HG02970 (cell line): ENCODE measurements around the gene NAB2.

Source experiments
- ATAC-seq: cut with Tn5 transposase; IDR thresholded peaks from one replicate; pipeline ENCODE4 v1.9.1; 2021; ENCODE audit warnings: mild to moderate bottlenecking, moderate library complexity, moderate number of reproducible peaks; ENCODE audit not compliant: unreplicated experiment, low FRiP score

NAB2 gene

GRCh38 chr12:57092876-57093414 is 4.0 kb downstream of the NAB2 start:
- ATAC-seq, result no peak

GRCh38 chr12:57093415-57094207 is 4.7 kb downstream of the NAB2 start:
- ATAC-seq, result no peak

- ATAC-seq, result no peak
These were observed 5.6 kb downstream of the NAB2 start for GRCh38 chr12:57094208-57095160.

- ATAC-seq, result no peak
These were observed 6.5 kb downstream of the NAB2 start for GRCh38 chr12:57095440-57095839.

GRCh38 chr12:57096099-57096572 is 7.2 kb downstream of the NAB2 start:
- ATAC-seq, result no peak

GRCh38 chr12:57096748-57097553 is 8.0 kb downstream of the NAB2 start:
- ATAC-seq, result no peak

- ATAC-seq, result no peak
These were observed 8.6 kb downstream of the NAB2 start for GRCh38 chr12:57097554-57097835.

GRCh38 chr12:57098546-57098945 is 9.6 kb downstream of the NAB2 start:
- ATAC-seq, result no peak

- ATAC-seq, result no peak
These were observed 10.3 kb downstream of the NAB2 start for GRCh38 chr12:57099047-57099714.

- no peak for ATAC-seq
These were observed 10.9 kb downstream of the NAB2 start for GRCh38 chr12:57099766-57100165.

- ATAC-seq, result no peak
These were observed 13.2 kb downstream of the NAB2 start for GRCh38 chr12:57101892-57102695.

- no peak for ATAC-seq
These were observed 14.9 kb downstream of the NAB2 start for GRCh38 chr12:57103856-57104255.

GRCh38 chr12:57104292-57104910 is 15.5 kb downstream of the NAB2 start:
- ATAC-seq, result no peak

GRCh38 chr12:57105011-57105753 is 16.3 kb downstream of the NAB2 start:
- ATAC-seq, result no peak

- ATAC-seq, result no peak
These were observed 17.3 kb downstream of the NAB2 start for GRCh38 chr12:57106021-57106708.

GRCh38 chr12:57107456-57108155 is 18.7 kb downstream of the NAB2 start:
- ATAC-seq, result no peak
